Ishikawa (cell line): ENCODE measurements around the gene ZC3H12D.

Experiments
- CEBPB ChIP-seq: IDR thresholded peaks from 2 replicates; pipeline ENCODE4 v1.6.1; 2012
- CREB1 ChIP-seq: IDR thresholded peaks from 2 replicates; pipeline ENCODE4 v1.6.1; 2012; ENCODE audit warnings: low read depth
- EGR1 ChIP-seq: IDR thresholded peaks from 2 replicates; pipeline ENCODE4 v1.6.1; 2012
- EP300 ChIP-seq: IDR thresholded peaks from 2 replicates; pipeline ENCODE4 v1.6.1; 2012; ENCODE audit warnings: borderline replicate concordance
- FOXM1 ChIP-seq: IDR thresholded peaks from 2 replicates; pipeline ENCODE4 v1.6.1; 2012; ENCODE audit warnings: low read depth, borderline replicate concordance
- NFIC ChIP-seq: IDR thresholded peaks from 2 replicates; pipeline ENCODE4 v1.6.1; 2012
- RAD21 ChIP-seq: IDR thresholded peaks from 2 replicates; pipeline ENCODE4 v1.6.1; 2012; ENCODE audit warnings: low read depth
- TAF1 ChIP-seq: IDR thresholded peaks from 2 replicates; pipeline ENCODE4 v1.6.1; 2012; ENCODE audit warnings: low read depth, mild to moderate bottlenecking
- TCF12 ChIP-seq: IDR thresholded peaks from 2 replicates; pipeline ENCODE4 v1.6.1; 2012; ENCODE audit warnings: low read depth
- TEAD4 ChIP-seq: IDR thresholded peaks from 2 replicates; pipeline ENCODE4 v1.6.1; 2012
- YY1 ChIP-seq: IDR thresholded peaks from 2 replicates; pipeline ENCODE4 v1.6.1; 2012; ENCODE audit warnings: low read depth
- ZBTB7A ChIP-seq: IDR thresholded peaks from 2 replicates; pipeline ENCODE4 v1.6.1; 2012; ENCODE audit warnings: low read depth
- TF ChIP-seq, protein P1 (sequence below): IDR thresholded peaks from 2 replicates; pipeline ENCODE4 v1.6.1; 2012
- TF ChIP-seq, protein P2 (sequence below): IDR thresholded peaks from 2 replicates; pipeline ENCODE4 v1.6.1; 2012
- TF ChIP-seq, protein P3 (sequence below): IDR thresholded peaks from 2 replicates; pipeline ENCODE4 v1.6.1; 2012; ENCODE audit warnings: low read depth, mild to moderate bottlenecking

Gene ZC3H12D

DNA sequence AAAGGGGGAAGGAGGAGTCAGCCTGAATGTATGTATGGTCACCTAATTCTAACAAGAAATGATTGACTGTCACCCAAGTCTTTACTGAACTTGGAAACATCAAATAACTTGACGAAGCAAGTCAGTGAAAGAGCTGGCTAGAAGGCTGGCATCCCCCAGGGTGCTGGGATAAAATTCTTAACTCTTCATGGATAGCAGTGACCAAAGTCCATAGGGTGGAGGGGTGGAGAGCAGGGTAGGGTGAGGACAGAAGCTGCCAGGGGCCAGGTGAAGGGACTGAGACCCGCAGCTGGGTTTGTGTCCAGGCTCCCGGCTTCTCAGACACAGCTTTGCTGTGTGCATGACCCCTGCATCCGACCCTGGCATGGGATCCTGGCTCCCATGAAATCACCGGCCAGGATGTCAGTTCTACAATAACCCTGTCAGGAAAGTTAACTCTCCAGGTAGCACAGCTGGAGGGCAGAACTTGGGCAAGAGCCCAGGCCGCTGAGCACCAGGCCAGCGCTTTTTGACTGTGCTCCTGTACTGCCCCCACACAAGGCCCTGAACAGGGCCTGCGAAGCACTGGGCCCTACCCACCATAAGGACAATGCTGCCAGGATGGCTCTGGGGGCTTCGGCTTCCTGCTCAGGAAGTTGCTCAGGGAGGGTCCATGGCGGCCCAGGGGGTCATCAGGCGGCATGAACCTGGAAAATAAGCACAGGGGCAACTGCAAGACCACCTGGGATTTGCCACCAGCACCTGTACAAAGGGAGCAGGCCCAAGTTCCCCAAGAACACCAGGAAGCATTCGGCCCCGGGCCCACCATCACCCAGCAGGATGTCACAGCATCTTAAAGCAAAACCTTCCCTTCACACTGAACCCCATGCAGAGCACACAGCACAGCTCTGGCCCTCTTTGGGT, 32.5 kb downstream of the ZC3H12D start:
- no peak; the same call in 1 of the 2 replicates for TF ChIP-seq RAD21
- TF ChIP-seq, protein P1, sequence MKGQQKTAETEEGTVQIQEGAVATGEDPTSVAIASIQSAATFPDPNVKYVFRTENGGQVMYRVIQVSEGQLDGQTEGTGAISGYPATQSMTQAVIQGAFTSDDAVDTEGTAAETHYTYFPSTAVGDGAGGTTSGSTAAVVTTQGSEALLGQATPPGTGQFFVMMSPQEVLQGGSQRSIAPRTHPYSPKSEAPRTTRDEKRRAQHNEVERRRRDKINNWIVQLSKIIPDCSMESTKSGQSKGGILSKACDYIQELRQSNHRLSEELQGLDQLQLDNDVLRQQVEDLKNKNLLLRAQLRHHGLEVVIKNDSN = no peak
- TF ChIP-seq NFIC = peak; percentile 92
- TF ChIP-seq, protein P2, sequence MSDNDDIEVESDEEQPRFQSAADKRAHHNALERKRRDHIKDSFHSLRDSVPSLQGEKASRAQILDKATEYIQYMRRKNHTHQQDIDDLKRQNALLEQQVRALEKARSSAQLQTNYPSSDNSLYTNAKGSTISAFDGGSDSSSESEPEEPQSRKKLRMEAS = 0 out of 2 replicates have a peak, but pooled peaks have one; percentile 47
- TF ChIP-seq CREB1 = no peak
- TF ChIP-seq EP300 = peak; percentile 49; the same call in 1 of the 2 replicates
- TF ChIP-seq EGR1 = no peak
- TF ChIP-seq TCF12 = peak; percentile 76
- TF ChIP-seq ZBTB7A = 0 out of 2 replicates have a peak, but pooled peaks have one; percentile 22
- TF ChIP-seq TEAD4 = no peak
- peak; percentile 67 for TF ChIP-seq CEBPB
- no peak for TF ChIP-seq TAF1
- no peak for TF ChIP-seq FOXM1
- TF ChIP-seq, protein P3, sequence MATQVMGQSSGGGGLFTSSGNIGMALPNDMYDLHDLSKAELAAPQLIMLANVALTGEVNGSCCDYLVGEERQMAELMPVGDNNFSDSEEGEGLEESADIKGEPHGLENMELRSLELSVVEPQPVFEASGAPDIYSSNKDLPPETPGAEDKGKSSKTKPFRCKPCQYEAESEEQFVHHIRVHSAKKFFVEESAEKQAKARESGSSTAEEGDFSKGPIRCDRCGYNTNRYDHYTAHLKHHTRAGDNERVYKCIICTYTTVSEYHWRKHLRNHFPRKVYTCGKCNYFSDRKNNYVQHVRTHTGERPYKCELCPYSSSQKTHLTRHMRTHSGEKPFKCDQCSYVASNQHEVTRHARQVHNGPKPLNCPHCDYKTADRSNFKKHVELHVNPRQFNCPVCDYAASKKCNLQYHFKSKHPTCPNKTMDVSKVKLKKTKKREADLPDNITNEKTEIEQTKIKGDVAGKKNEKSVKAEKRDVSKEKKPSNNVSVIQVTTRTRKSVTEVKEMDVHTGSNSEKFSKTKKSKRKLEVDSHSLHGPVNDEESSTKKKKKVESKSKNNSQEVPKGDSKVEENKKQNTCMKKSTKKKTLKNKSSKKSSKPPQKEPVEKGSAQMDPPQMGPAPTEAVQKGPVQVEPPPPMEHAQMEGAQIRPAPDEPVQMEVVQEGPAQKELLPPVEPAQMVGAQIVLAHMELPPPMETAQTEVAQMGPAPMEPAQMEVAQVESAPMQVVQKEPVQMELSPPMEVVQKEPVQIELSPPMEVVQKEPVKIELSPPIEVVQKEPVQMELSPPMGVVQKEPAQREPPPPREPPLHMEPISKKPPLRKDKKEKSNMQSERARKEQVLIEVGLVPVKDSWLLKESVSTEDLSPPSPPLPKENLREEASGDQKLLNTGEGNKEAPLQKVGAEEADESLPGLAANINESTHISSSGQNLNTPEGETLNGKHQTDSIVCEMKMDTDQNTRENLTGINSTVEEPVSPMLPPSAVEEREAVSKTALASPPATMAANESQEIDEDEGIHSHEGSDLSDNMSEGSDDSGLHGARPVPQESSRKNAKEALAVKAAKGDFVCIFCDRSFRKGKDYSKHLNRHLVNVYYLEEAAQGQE = no peak
- no peak for TF ChIP-seq YY1

DNA sequence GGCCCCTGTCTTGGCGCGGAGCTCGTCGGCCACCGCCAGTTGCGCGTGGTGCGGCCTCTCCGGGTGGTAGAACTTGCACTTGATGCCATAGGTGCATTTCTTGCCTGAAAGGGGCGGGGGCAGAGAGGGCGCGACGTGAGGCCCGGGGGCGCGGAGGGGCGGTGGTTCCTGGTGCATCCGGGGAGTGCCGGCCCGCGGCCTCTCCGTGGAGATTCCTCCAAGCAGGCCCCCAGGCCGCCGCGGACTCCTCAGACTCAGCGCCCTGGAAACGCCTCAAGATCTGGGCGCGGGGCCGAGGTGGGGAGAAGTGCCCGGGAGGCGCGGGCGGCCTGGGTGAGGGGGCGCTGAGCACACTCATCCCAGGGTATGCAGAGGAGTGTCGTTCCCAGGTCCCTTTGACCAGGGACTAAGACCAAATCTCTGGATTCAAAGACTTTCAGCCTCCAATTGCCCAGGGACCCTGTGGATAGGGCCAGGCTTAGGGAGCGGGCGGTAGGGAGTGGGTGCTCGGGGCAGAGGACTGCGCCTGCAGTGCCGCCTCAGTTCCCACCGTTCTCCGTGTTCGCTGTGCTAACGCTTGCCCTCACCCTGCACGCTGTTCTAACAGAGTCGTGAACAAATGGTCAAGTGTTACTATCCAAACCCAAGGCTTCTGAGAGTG, 33.3 kb downstream of the ZC3H12D start:
- TF ChIP-seq CREB1 (no peak), TEAD4 (no peak), NFIC (no peak), CEBPB (no peak), EP300 (no peak), FOXM1 (no peak), TCF12 (no peak), TAF1 (no peak), EGR1 (no peak), YY1 (no peak), ZBTB7A (no peak)
- TF ChIP-seq, protein P2 = no peak
- TF ChIP-seq, protein P3 = no peak
- TF ChIP-seq, protein P1 = no peak

DNA sequence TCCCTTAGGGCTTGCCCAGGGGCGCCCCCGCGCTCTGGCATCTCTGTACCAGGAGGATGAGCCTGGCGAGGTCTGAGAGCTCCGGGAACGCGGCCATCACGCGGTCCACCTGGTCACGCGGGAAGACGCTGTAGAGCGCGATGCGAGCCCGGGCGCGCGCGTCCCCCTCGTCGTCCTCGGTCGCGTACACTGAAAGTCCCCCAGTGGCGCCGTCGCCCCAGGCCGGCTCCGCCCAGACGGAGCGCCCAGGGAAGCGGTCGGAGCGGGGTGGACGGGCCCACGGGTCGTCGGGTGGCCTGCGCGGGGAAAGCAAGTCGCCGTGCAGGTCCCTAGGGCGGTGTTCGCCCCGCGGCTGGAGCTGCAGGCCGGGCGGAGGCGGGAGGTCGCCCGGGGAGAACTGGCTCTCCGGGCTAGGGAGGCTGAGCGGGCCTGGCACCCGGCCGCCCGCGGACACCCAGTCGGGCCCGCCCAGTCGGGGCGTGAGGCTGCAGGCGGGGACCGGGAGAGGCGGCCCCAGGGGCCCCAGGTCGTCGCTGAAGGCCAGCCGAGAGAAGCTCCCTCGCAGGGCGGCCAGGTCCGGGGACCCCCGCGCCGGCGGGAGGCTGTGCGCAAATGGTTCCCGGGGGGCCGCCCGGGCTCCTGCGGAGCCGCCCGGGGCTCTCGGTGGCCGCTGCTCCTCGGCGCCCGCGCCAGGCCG, 34.0 kb downstream of the ZC3H12D start:
- TF ChIP-seq EP300 (no peak), CREB1 (no peak), YY1 (no peak), TAF1 (no peak), FOXM1 (no peak), CEBPB (no peak), EGR1 (no peak), TCF12 (no peak), RAD21 (no peak), NFIC (no peak)
- TF ChIP-seq, protein P3 = no peak
- TF ChIP-seq, protein P1 = no peak
- TF ChIP-seq, protein P2 = no peak
